Renal cortical epithelial cell (primary cell): Measurements from ENCODE around the gene IQCE. TPM values are rescaled to one million over a fixed set of nuclear protein-coding genes. Genes with fewer than 3 reads are reported as not detected.
A peak's percentile ranks its signal among the peaks of the same experiment; 100 is the strongest.

Experiments
- DNase-seq: peaks from one replicate; pipeline ENCODE4 v3.0.0-alpha.2; 2011; ENCODE audit warnings: low read depth
- total RNA-seq: library from RNA; depleted of rRNA; stranded (reverse); fragments of >200 nt; gene quantifications from 2 replicates; pipeline ENCODE4 v1.2.3, GENCODE V29; 2014

IQCE gene
- 11.1 and 25.8 TPM in 2 replicates for total RNA-seq

GRCh38 chr7:2558629-2559282 lies at the start of gene IQCE:
Gene IQCE, plus strand, starts transcription at chr7:2558979. Its CDS starts 203 bp downstream, at chr7:2559182.
- peak; percentile 54 for DNase-seq

GRCh38 chr7:2509298-2509906 lies 49.4 kb upstream of the IQCE start:
- no peak for DNase-seq

GRCh38 chr7:2510130-2510776 lies 48.5 kb upstream of the IQCE start:
- no peak for DNase-seq

- DNase-seq, result no peak
These were observed 47.6 kb upstream of the IQCE start for GRCh38 chr7:2510909-2511768.

- no peak for DNase-seq
These were observed 47.0 kb upstream of the IQCE start for GRCh38 chr7:2511769-2512168.

- no peak for DNase-seq
These were observed 46.6 kb upstream of the IQCE start for GRCh38 chr7:2512179-2512661.

- no peak for DNase-seq
These were observed 46.1 kb upstream of the IQCE start for GRCh38 chr7:2512713-2513112.

- DNase-seq, result no peak
These were observed 45.1 kb upstream of the IQCE start for GRCh38 chr7:2513702-2514101.

- no peak for DNase-seq
These were observed 44.0 kb upstream of the IQCE start for GRCh38 chr7:2514473-2515423.

- peak; percentile 50 for DNase-seq
These were observed 43.2 kb upstream of the IQCE start for GRCh38 chr7:2515424-2516193.

- peak; percentile 90 for DNase-seq
These were observed 42.6 kb upstream of the IQCE start for GRCh38 chr7:2516194-2516555.

- DNase-seq, result peak; percentile 93
These were observed 41.8 kb upstream of the IQCE start for GRCh38 chr7:2517026-2517425.

- no peak for DNase-seq
These were observed 40.9 kb upstream of the IQCE start for GRCh38 chr7:2517678-2518507.

GRCh38 chr7:2518737-2519118 lies 40.1 kb upstream of the IQCE start:
- DNase-seq, result no peak

GRCh38 chr7:2519119-2519930 lies 39.5 kb upstream of the IQCE start, which contains the start of gene LFNG:
Gene LFNG, plus strand, starts transcription at chr7:2519774. Its CDS starts 88 bp downstream, at chr7:2519862.
- peak; percentile 58 for DNase-seq

GRCh38 chr7:2520131-2520760 lies 38.5 kb upstream of the IQCE start:
- DNase-seq, result no peak

GRCh38 chr7:2520761-2521290 lies 38.0 kb upstream of the IQCE start:
- peak; percentile 30 for DNase-seq

GRCh38 chr7:2521341-2521745 lies 37.4 kb upstream of the IQCE start:
- no peak for DNase-seq
